GM12872 (cell line): ENCODE data around the gene MTHFD1L.

Experiments
- TF ChIP-seq, protein P1 (sequence below): IDR thresholded peaks from 3 replicates; pipeline ENCODE4 v1.5.1; 2011; ENCODE audit warnings: low read depth, mild to moderate bottlenecking, low read length, moderate library complexity; ENCODE audit not compliant: insufficient read depth

Gene MTHFD1L

GRCh38 chr6:151014404-151015100, 149.1 kb downstream of the MTHFD1L start:
- TF ChIP-seq, protein P1, sequence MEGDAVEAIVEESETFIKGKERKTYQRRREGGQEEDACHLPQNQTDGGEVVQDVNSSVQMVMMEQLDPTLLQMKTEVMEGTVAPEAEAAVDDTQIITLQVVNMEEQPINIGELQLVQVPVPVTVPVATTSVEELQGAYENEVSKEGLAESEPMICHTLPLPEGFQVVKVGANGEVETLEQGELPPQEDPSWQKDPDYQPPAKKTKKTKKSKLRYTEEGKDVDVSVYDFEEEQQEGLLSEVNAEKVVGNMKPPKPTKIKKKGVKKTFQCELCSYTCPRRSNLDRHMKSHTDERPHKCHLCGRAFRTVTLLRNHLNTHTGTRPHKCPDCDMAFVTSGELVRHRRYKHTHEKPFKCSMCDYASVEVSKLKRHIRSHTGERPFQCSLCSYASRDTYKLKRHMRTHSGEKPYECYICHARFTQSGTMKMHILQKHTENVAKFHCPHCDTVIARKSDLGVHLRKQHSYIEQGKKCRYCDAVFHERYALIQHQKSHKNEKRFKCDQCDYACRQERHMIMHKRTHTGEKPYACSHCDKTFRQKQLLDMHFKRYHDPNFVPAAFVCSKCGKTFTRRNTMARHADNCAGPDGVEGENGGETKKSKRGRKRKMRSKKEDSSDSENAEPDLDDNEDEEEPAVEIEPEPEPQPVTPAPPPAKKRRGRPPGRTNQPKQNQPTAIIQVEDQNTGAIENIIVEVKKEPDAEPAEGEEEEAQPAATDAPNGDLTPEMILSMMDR, result peak; percentile 99

DNA sequence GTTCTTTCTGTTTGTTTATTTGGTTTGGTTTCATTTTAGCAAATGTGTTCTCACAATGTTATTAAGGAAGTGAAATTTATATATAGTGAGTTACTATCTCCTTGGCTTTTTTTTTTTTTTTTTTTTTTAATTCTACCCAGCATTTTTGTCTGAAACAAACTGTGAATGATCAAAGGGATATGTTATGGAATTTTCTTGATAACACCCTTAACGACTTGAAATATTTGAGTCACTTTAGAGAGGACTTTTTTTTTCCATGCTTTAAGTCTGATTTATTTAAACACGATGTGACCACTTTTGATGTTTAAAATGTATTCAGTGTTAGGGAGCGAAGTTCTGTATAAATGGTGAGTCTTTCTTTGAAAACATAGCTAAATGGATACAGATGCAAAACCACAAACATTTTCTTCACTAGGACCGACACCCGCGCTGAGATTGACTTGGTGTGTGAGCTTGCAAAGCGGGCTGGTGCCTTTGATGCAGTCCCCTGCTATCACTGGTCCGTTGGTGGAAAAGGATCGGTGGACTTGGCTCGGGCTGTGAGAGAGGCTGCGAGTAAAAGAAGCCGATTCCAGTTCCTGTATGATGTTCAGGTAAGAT, 149.7 kb downstream of the MTHFD1L start:
- TF ChIP-seq, protein P1, result no peak

DNA sequence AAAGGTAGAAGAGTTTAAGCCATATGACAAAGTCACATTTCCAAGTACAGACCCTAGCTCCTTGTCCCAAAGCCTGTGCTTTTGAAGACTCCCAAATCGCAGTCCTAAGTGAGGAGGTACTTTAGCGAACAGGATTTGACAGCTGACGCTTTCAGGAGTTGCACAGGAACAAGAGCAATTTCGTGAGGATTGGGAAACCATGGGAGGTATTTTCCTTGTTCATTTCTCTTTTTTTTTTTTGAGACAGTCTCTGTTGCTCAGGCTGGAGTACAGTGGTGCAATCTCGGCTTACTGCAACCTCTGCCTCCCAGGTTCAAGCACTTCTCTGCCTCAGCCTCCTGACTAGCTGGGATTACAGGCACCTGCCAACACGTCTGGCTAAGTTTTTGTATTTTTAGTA, 150.6 kb downstream of the MTHFD1L start:
- TF ChIP-seq, protein P1, result no peak

GRCh38 chr6:151018046-151018445, 152.5 kb downstream of the MTHFD1L start:
- TF ChIP-seq, protein P1, result no peak

GRCh38 chr6:151018911-151019782, 153.6 kb downstream of the MTHFD1L start:
- TF ChIP-seq, protein P1, result no peak

DNA sequence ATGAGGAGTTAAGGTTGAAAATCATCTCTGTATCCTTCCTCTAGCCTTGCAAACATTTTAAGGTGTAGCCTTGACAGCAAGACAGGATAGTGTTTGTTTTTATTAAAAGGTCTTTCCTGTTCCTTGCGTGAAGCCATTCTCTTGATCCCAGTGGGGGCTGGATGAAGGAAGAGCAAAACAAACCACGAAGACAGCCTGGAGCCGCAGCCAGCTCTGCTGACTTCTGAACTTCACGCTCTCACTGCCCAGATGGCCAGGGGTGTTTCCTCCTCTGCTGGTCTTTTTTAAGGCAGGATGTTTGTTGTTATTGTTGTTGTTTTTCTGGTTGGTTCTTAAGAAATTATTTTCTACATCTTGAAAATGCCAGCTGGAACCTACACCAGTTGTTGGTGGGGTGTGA, 156.4 kb downstream of the MTHFD1L start:
- TF ChIP-seq, protein P1, result no peak

GRCh38 chr6:151022492-151022891, 157.0 kb downstream of the MTHFD1L start:
- TF ChIP-seq, protein P1, result no peak
